Stimulated activated CD4-positive, alpha-beta T cell treated with anti-CD3 and anti-CD28 coated beads, Interleukin-1b, Interleukin-23, amount 100 ng/mL, for 24 hours (primary cell): ENCODE data around the gene GPRIN1.
"Not testable (repeated sequence)": the region's sequence is repeated elsewhere in the genome, so short reads cannot be mapped to it uniquely, and the experiment has no call there.

Source experiments
- DNase-seq, 4 experiments: peaks; one replicate each; pipeline ENCODE4 v3.0.0-alpha.2; 2020; ENCODE audit warnings: low read depth in 4 of 4, low spot score in 1 of 4

The GPRIN1 gene

DNA sequence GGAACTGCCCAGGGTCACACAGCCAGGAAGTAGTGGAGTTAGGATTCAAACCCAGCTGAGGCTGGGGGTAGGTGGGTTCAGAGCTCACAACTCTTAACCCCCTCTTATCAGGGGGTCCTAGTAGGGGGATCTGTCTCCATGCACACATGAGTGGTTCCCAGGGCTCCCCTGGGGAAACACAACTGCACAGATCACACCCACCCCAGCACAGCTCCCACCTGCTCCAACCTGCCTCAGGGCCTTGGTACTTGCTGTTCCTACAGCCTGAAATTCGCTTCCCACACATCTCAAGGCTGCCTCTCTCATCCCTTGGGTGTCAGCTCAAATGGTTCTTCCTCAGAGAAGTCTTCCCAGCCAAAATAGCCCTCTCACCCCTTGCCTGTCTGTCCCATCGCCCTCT is 15.6 kb upstream of the GPRIN1 start:
- DNase-seq, result no peak

DNA sequence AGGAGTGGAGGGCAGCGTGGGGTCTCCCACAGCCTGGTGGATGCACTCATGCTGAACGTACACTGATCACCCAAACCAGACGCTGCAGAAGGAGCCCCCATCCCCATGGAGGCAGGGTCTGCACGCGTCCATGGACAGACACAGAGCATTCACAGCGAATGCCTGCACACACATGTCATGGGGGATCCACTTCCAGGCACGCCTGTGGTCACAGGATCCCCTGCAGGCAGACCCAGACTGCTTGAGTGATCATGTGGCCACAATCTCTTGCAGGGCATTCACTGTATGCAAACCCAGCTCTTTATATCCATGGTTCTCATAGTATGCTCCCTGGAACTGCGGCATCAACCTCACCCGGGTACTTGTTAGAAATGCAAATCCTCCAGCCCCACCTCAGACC is 15.0 kb upstream of the GPRIN1 start:
- DNase-seq, result no peak

DNA sequence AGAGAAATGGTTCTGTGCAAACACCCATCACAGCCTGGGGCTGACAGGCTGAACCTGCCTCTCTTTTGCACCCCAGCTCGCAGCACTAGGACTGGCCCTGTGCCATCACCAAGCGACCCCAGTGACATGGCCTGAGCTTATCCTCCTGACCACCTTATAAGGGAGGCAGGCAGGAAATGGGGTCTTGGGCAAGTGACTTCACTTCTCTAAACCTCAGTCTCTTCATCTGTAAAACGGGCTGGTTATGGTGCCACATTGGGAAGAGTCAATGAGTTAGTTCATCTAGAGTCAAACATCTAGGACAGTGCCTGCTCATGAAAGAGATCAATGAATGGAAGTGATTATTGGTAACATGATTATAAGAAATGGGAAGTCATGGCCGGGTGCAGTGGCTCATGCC is 14.2 kb upstream of the GPRIN1 start:
- no peak for DNase-seq

DNA sequence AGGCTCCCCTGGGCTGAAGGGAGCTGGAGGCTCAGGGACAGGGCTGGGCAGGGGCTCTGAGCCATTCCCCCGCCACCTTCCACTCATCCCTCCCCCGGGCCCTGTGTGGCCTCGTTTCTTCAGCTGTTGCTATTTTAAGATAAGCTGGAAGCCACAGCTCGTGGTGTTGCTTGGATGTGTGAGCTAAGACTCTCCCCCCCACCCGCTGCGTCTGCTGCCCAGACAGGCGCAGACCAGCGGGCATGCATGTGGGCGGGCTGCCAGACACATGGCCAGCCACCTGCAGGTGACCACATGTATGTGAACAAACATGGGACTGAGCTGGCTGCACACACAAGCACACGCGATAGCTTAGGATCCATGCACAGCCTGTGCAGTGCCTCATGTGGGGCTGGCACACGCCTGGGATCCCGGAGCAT is 11.7 kb upstream of the GPRIN1 start:
- DNase-seq, result no peak

DNA sequence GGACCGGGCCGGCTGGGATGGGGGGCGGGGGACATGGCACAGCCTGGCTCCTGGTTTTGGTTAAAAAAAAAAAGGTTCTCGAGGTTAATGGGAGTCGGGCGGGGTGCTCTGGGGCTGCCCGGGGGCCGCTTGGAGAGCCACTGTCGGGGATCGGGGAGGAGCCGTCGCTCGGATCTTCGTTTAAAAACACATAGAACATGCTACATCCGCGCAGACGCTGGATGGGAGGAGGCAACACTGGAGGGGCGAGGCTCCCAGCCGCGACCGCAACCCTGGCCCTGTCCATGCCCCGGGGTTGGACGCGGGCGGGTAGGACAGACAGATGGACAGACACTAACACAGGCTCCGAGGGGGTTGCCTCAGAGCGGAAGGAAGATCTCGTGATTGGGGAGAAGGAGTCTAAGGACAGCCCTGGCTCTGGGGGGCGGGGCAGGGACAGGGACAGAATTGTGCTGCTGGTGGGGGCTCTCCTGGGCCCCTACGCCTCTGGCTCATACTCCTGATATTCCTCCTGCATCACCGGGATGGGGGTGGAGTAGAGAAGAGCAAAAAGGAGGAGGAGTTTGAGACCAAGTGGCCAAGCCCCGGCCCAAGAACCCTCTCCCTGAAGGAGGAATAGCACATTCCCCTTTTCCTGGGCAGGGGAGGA is 10.5 kb upstream of the GPRIN1 start:
- DNase-seq, result no peak

DNA sequence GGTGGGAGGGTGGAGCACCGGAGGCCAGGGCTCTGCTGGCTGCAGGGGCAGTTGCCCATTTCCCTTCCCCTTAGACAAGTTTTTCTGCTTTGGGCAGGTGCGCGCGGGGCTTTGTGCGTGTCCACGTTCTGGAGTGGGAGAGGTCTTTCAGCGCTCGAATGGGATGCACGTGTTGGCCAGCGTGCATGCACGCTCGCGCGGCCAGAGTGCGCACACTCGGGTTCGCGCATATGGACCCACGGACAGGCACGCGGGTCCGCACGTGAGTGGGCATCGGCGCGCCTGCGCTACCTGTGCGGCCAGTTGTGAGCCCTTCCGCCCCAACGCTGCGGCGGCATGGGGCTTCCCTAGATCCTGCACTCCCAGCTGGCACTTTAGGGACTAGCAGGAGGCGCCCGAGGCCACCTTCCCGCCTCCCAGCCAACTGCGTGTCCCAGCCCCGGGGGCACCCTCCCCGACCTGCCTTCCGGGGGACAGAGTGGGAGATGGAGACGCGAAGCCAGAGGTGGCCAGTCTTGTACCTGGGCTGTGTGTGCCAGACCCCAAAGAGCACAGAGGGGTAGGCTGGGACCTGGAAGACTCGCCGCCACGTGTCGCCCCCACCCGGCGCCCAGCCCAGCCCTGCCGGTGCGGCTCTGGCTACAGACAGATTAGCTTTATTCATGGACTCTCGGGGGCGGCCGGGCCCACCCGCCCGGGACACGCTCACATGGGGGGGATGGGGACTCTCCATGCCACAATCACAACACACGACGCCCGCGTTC is 9.8 kb upstream of the GPRIN1 start:
- DNase-seq, result no peak

DNA sequence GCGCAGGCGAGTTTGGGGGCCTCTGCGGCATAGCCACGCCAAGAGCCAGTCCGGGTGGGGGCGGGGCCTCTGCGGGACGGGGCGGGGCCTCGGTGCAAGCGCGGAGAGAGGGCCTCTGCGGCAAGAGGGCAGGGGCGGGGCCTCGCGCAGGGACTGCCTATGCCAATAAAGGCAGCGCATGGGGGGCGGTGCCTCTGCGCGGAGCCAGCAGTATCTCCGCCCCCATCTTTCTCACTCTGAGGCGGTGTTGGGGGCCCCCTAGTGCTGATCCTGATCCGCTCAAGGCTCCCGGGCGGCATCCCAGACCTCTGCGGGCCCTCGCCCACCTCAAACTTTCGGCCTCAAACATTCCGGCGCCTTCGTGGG is 9.2 kb upstream of the GPRIN1 start:
- peak; percentile 39 to 86 (median 60) for DNase-seq

DNA sequence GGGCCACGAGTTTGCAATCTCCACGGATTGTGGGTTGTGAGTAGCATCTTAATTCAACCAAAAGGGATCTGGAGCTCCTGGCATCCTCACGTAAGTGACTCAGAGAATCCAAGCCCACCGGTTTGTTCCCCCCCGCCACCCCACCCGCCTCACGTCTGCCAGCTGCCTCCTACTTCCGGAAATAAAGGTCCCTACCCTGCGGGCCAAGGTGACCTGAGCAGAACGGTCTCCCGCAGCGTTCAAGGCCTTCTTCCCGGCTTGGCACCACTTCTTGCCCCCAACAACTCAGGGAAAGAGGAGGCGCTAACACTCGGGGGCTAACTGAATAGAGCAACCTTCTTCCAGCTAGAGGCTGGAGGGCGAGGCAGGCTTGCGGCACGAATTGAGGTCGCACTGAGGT is 8.8 kb upstream of the GPRIN1 start:
- no peak for DNase-seq

DNA sequence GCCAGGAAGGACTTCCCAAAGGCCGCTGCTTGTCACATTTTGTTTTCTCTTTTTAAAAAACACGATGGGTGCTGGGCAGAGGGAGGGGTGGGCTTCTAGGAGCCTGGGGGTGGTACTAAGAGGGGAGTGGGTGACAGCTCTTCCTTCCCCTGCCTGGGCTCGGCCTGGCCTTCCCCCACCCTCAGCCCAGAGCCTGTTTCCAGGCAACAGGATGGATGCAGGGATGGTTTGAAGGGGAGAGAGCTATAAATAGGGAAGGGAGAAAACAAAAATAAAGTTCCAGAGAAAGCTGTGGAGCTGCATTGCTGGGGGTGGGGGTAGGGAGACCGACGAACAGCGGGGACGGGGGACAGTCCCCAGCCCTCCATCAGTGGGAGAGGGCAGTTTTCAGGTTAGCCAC is 6.6 kb upstream of the GPRIN1 start:
- no peak for DNase-seq

DNA sequence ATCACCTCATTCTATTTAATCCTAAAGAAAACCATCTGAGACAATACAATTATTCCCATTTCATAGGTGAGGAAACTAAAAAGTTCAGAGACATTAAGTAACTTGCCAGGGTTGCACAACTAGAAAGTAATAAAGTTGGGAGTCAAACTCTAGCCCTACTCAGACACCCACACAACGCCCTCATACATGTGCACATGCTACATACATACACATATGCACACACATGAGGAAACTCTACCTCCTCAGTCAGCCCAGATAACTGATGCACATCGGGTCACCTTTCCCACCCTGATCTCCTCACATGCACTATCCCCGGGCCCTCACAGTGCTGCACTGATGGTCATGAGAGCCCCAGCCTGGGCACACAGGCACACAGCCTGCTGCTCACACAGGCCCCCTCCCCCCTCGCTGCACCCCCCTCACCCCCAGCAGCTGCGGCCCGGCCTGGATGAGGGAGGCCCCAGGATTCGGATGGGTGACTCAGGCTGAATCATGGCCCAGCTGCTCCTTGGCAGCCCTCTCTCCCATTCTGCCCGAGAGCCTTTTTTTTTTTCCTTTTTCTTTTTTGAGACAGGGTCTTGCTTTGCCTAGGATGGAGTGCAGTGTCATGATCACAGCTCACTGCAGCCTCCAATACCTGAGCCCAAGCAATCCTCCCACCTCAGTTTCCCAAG is 5.0 kb upstream of the GPRIN1 start:
- DNase-seq, result no peak

DNA sequence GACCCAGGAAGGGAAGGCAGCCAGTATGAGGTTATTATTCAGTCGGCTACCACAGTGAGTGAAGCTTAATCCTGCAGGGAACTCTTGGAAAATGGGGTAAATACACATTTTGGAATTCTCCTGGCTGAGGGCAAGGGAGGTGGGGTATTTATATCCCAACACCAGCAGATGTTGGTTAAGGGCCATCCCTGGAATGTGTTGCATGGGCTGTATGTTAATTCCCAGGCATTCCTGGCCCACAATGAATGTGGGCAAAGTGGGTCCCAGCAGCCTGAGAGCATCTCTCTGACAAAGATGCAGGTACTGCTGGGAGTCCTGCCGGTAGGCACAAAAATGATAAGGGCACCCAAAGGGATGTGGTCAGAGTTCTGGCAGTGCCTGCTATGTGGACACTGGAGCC is 2.9 kb upstream of the GPRIN1 start:
- DNase-seq, result no peak

DNA sequence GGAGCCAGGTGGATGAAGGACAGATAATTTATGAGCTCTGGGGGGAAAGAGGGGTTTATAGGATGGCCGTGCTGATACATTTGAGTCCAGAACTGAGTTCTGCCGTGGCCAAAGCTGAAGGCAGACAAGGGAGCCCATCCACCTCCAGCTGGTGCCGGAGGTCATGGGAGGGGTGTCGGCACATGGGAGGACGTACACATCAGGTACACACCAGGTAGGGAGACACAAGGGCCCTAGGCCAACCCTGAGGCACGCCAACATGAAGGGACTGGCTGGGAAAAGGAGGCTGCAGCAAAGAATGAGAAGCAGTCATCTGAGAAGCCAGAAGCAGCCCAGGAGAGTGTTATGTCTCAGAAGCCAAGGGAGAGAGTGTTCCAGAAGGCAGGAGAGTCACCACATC is 2.1 kb upstream of the GPRIN1 start:
- no peak for DNase-seq

DNA sequence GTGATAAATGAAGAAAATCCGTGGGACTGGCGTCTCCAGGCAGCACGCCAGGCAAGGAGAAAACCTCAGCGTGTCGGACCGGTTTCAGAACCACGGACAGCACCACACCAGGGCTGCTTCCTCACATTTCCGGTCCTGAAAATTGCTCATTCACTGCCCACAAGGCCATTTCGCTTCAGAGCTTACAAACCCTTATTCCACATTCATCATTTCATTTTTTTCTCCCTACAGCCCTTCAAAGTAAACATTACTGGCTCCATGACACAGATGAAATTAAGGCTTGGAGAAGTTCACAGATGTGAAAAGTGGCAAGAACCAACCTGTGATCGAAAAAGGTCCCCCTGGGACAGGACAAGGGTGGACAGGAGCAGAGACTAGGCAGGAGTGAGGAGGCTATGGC is 1.5 kb upstream of the GPRIN1 start:
- DNase-seq, result no peak

DNA sequence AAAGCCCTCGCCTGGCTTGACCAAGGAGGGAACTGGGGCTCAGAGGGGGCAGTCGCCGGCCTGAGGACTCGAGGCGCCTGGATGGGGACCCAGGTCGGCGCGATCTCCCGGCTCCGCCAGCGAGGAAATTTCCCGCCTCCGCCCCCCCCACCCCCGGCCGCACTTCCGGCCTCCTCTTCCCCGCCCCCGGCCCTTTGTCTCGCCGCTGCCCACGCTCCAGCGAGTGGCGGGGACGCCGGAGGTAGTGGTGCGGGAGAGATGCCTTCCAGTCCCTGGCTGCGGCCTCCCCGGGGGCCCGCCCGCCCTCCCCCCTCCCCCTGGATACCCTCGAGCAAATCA is 448 bp upstream of the GPRIN1 start:
- DNase-seq, result no peak

DNA sequence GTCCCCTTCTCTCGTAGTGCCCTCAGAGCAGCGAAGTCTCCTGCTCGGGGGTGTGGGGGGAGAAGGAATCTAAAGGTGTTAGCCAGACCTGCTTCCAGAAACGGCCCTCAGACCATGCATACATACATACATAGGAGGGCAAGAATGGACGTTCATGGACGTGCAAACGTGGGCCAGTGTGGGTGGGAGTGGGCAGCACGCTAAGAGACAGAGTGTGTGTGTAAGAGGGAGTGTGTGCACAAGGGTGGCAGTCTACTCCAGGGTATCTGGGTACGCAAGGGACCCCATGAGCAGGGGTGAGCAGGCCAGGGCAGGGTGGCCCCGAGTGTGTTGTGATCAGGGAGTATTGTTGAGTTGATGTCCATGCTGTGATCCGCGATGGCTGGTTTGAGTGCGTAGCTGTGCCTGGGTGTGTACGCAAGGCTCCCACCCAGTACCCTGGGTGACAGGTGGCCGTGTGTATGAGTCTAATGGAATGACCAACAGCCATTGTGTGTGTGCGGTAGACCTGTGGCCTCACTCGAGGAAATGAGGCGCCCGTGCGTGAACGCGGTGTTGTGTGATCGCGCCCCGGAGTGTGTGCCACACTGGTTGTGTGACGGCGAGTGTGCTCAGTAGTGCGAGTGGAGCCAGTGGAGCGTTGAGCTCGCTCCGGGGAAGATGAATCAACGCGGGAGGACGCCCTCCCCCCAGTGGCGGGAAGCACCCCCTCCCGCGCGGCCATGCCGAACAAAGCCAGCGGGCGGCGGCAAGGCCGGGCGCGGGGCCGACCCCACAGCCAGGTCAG is 826 bp downstream of the GPRIN1 start:
- no peak for DNase-seq

DNA sequence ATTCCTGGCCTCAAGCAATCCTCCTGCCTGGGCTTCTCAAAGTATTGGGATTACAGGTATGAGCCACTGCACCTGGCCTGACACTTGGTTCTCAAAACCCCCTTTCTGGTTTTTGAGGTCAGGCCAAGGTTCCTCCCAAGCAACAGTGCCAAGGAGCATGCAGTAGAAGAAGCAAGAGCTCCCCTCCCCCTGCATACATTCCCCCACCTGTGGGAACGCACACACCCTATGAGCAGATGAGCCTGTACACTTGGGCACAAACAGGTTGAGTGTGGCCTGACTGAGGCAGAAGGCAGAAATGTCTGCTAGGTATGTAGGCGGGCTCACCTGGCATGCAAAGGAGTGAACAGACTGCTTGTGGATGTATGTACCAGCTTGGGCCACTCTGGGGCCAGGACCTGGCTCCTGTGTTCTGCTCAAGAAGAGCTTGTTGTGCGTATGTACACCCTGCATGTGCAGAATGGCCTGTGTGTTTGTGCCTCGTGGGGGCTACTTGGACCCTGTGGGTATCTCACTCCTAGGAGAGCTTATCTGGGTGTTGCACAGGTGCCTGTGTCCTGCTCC is 1.7 kb downstream of the GPRIN1 start:
- DNase-seq, result no peak

DNA sequence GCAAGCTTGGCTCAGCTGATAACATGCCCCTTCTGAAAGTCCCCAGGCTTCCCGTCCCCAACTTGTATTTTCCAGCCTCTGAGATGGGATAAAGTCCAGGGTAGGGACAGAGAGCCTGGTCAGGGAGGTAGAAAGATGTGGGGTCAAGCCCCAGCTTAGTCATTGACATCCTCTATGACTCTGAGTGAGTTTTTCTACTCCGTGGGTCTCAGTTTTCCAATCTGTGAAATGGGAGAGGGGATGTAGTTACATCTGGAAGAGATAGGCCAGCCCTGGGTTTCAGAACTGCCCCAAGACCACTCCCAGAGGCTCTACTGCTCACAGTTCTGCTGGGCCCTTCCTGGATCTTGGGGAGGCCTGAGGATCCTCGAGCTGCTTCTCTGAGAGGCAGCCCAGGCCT is 3.1 kb downstream of the GPRIN1 start:
- DNase-seq, result no peak

DNA sequence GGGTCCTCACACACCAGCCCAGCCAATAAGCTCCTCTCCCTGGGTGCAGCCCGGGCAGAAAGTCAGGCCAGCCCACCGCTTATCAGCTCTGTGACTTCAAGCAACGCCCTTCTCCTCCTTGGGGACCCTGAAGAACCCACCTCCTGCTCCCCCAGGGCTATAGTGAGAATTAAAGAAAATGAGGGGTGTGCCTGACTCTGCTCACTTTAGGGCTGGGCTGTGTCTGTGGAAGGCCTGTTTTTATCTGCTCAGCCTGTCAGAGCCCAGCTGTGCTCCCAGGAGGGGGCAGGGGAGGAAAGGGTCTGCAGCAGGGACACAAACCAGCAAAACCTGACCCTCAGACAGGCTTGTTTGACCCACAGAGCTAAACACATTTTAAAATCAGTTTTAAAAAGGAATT is 3.9 kb downstream of the GPRIN1 start:
- DNase-seq, result no peak

DNA sequence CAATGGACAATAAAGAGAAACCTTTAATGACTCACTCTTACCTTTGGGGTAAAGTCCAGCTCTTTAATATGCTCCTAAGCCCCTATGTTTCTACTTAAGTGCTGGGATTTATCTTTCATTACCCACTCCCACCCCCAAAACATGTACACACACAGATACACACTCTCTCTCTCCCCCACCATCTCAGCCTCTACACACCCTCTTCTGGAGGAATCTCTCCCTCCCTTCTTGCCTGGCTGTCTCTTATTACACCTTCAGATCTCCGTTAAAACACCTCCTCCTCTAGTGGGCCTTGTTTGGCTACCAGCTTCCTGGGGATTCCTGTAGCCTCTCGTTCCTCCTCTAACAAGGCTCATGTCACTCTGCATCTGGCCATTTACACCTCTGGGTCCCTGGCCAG is 6.9 kb downstream of the GPRIN1 start:
- DNase-seq, result no peak

DNA sequence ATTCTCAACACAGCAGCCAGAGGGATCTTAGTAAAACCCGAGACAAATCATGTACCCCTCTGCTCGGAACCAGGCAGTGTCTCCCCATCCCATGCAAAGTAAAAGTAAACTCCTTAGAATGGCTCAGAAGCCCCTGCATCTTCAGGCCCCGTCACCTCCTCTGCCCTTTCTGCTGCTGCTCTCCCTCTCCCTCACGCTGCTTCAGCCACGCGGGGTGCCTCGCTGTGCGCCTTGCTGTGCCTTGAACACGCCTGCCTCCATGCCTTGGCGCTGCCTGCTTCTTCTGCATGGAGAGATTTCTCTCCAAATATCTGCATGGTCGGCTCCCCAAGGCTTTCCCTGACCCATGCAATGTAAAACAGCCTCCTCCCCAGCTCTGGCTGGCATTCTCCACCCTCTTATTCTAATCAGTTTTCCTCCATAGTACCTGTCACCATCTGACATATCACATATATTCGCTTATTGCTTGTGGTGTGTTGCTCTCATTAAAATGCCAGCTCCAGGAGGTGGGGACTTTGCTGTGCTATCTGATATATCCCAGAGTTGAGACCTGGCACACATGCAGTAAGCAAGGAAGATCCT is 8.0 kb downstream of the GPRIN1 start:
- no peak for DNase-seq

DNA sequence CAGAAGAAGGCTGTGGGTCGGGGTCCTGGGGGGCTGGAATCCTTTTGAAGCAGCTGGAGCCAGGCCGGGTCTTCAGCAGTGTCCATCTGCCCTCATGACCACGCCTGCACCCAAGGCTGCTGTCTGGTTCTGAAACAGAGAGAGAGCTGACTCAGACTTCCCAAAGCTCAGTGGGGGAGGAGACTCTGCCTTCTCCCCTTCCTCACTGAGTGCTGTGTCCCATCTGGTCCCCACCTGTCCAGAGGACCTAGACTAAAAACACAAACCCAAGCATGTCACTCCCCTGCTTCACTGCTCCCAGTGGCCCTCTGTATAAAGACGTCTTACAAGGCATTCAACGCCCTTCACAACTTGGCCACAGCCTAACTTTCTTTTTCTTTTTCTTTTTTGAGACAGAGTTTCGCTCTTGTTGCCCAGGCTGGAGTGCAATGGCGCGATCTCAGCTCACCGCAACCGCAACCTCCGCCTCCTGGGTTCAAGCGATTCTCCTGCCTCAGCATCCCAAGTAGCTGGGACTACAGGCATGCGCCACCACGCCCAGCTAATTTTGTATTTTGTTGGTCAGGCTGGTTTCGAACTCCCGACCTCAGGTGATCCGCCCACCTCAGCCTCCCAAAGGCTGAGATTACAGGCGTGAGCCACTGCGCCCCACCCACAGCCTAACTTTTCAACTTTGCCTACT is 10.1 kb downstream of the GPRIN1 start:
- not testable (repeated sequence) for DNase-seq
